ENCODE results near the gene CST5. TPM values are rescaled to one million over a fixed set of nuclear protein-coding genes. Genes with fewer than 3 reads are reported as not detected.

The CST5 gene
- total and polyA plus RNA-seq, 3 donors from 2014 or later, result not detected

- no peak for DNase-seq
- Histone ChIP-seq H3K27me3 (no peaks in the 10 kb centered on the region), H3K36me3 (ENCODE audit: low read depth, missing control alignments) (no peaks in the 10 kb centered on the region), H3K4me3 (no peak overlapping the region), H3K27ac (no peak overlapping the region), H3K9me3 (no peaks in the 10 kb centered on the region), H3K4me1 (no peaks in the 10 kb centered on the region)
- intact Hi-C loops (cut with DNase I; ENCODE audit: low total_unique reads), result no loop called here
- no peak for TF ChIP-seq POLR2A (IDR thresholded peaks at IDR 0.05)
- TF ChIP-seq CTCF (IDR thresholded peaks at IDR 0.05), result no peak
- WGBS, 2 donors, result 83 to 89% methylated on average over 2 of the region's 2 CpGs
Measured at GRCh38 chr20:23926526-23926880, 47.0 kb upstream of the CST5 start.

- 81 to 84% methylated on average over 6 of the region's 6 CpGs for WGBS, 2 donors
- no peak overlapping the region for H3K4me3 ChIP-seq
- no peaks in the 10 kb centered on the region for H3K4me1 ChIP-seq
- no peaks in the 10 kb centered on the region for H3K9me3 ChIP-seq
- no peak for DNase-seq
- no peak for TF ChIP-seq CTCF (IDR thresholded peaks at IDR 0.05)
- TF ChIP-seq POLR2A (IDR thresholded peaks at IDR 0.05), result no peak
- no peaks in the 10 kb centered on the region for H3K36me3 ChIP-seq (ENCODE audit: low read depth, missing control alignments)
- H3K27ac ChIP-seq, result no peak overlapping the region
- intact Hi-C loops (cut with DNase I; ENCODE audit: low total_unique reads), result no loop called here
- no peaks in the 10 kb centered on the region for H3K27me3 ChIP-seq
Measured at GRCh38 chr20:23925789-23926525, 46.4 kb upstream of the CST5 start.

- no peaks in the 10 kb centered on the region for H3K4me1 ChIP-seq
- H3K27me3 ChIP-seq, result no peaks in the 10 kb centered on the region
- H3K27ac ChIP-seq, result no peak overlapping the region
- H3K4me3 ChIP-seq, result no peak overlapping the region
- TF ChIP-seq CTCF (IDR thresholded peaks at IDR 0.05) (no peak), POLR2A (IDR thresholded peaks at IDR 0.05) (no peak)
- 84% methylated on average over 2 of the region's 2 CpGs; no CpG with 5 or more reads in 1 of the 2 donors for WGBS, 2 donors
- no peaks in the 10 kb centered on the region for H3K9me3 ChIP-seq
- no peaks in the 10 kb centered on the region for H3K36me3 ChIP-seq (ENCODE audit: low read depth, missing control alignments)
- intact Hi-C loops (cut with DNase I; ENCODE audit: low total_unique reads), result no loop called here
- DNase-seq, result no peak
Measured at GRCh38 chr20:23924751-23925150, 45.2 kb upstream of the CST5 start.

GRCh38 chr20:23923891-23924435, 44.4 kb upstream of the CST5 start:
- H3K27ac ChIP-seq, result no peak overlapping the region
- no peak for TF ChIP-seq POLR2A (IDR thresholded peaks at IDR 0.05)
- TF ChIP-seq CTCF (IDR thresholded peaks at IDR 0.05), result no peak
- intact Hi-C loops (cut with DNase I; ENCODE audit: low total_unique reads), result no loop called here
- H3K4me1 ChIP-seq, result no peaks in the 10 kb centered on the region
- no peak overlapping the region for H3K4me3 ChIP-seq
- H3K27me3 ChIP-seq, result no peaks in the 10 kb centered on the region
- H3K9me3 ChIP-seq, result no peaks in the 10 kb centered on the region
- no peak for DNase-seq
- H3K36me3 ChIP-seq (ENCODE audit: low read depth, missing control alignments), result no peaks in the 10 kb centered on the region
- WGBS, 2 donors, result 72 to 83% methylated on average over 4 to 7 of the region's 7 CpGs

- 82 to 84% methylated on average over 6 of the region's 6 CpGs for WGBS, 2 donors
- Histone ChIP-seq H3K4me1 (no peaks in the 10 kb centered on the region), H3K36me3 (ENCODE audit: low read depth, missing control alignments) (no peaks in the 10 kb centered on the region), H3K9me3 (no peaks in the 10 kb centered on the region), H3K27ac (no peak overlapping the region), H3K4me3 (no peak overlapping the region), H3K27me3 (no peaks in the 10 kb centered on the region)
- intact Hi-C loops (cut with DNase I; ENCODE audit: low total_unique reads), result no loop called here
- no peak for DNase-seq
- no peak for TF ChIP-seq POLR2A (IDR thresholded peaks at IDR 0.05)
- TF ChIP-seq CTCF (IDR thresholded peaks at IDR 0.05), result no peak
Measured at GRCh38 chr20:23923311-23923710, 43.8 kb upstream of the CST5 start.
